HG03565 (cell line): ENCODE measurements around the gene EEF2KMT.
"Not testable (repeated sequence)": the region's sequence is repeated elsewhere in the genome, so short reads cannot be mapped to it uniquely, and the experiment has no call there.

Source experiments
- ATAC-seq: cut with Tn5 transposase; IDR thresholded peaks from one replicate; pipeline ENCODE4 v1.9.1; 2021; ENCODE audit warnings: mild to moderate bottlenecking, moderate library complexity; ENCODE audit not compliant: unreplicated experiment

The EEF2KMT gene

GRCh38 chr16:5097470-5098220, at the start of gene EEF2KMT:
TSS of gene EEF2KMT (minus strand) at chr16:5097795. CDS start at chr16:5097739, 56 bp downstream.
- ATAC-seq = peak; percentile 72

- not testable (repeated sequence) for ATAC-seq
These were observed 47.0 kb upstream of the EEF2KMT start for GRCh38 chr16:5144621-5144956.

DNA sequence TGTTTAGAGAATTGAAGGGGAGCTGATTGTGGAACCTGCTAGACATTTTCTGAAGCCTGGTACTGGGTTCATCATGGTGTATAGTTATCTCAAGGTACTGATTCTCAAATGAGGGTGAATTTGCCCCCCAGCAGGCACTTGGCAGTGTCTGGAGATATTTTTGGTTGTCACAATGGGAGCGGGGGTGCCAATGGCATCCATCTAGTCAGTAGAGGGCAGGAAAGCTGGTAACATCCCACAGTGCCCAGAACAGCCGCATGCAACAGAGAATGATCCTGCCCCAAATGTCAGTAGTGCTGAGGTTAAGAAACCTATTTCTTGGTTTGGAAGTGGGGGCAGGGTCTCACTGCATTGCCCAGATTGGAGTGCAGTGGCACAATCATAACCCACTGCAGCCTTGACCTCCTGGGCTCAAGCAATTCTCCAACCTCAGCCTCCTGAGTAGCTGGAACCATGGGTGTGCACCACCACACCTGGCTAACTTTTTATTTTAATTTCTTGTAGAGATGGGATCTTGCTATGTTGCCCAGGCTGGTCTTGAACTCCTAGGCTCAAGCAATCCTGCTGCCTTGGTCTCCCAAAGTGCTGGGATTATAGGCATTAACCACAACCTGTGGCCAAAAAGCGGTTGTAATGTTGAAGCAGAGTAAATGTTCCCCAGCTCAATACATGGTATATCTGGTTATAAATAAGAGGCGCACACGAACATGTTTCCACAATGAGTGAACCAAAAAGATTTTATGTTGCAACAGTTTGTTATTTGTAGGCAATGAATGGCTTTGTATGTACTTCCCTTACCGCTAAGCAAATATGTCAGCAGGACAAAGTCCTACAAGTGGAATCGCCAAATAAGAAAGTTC, 46.4 kb upstream of the EEF2KMT start:
- ATAC-seq = no peak

GRCh38 chr16:5140151-5140550, 42.6 kb upstream of the EEF2KMT start:
- ATAC-seq = not testable (repeated sequence)

- not testable (repeated sequence) for ATAC-seq
These were observed 37.3 kb upstream of the EEF2KMT start for GRCh38 chr16:5134739-5135452.

DNA sequence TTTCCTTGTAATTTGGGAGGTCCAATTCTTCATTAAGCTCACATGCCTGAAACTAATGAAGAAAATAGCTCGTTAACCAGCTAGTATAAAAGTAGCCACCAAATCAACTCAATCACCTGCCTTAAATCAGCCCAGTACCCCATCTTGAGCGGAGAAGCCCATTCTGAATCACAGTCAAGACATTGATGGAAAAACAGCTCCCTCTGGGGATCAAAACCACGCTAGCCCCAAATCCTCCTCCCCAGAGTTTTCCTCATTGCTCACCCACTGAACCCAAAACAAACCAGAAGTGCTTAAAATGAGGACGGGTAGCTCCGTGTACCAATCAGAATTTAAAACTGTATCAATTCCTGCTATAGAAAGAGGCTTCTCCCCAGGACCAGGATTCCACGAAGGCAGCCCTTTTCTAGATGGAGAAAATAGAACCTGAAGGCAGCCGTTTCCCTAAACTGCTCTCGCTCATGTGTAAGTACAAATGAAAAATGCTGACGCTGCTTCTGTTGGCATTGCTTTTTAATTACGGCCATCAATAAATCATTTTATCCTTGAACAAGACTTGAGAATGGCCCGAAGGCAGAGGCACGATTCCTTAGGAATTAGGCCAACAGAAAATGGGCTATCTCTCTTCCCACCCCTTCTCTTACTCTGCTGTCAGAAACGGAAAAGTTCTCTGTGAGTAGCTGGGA, 35.5 kb upstream of the EEF2KMT start:
- ATAC-seq = not testable (repeated sequence)

- not testable (repeated sequence) for ATAC-seq
These were observed 33.9 kb upstream of the EEF2KMT start for GRCh38 chr16:5131467-5132004.

GRCh38 chr16:5117300-5118087, 19.9 kb upstream of the EEF2KMT start:
- not testable (repeated sequence) for ATAC-seq

GRCh38 chr16:5116780-5117295, 19.2 kb upstream of the EEF2KMT start:
- not testable (repeated sequence) for ATAC-seq

- ATAC-seq = not testable (repeated sequence)
These were observed 13.3 kb upstream of the EEF2KMT start for GRCh38 chr16:5110933-5111332.

- no peak for ATAC-seq
These were observed 11.0 kb upstream of the EEF2KMT start for GRCh38 chr16:5108505-5109158.

DNA sequence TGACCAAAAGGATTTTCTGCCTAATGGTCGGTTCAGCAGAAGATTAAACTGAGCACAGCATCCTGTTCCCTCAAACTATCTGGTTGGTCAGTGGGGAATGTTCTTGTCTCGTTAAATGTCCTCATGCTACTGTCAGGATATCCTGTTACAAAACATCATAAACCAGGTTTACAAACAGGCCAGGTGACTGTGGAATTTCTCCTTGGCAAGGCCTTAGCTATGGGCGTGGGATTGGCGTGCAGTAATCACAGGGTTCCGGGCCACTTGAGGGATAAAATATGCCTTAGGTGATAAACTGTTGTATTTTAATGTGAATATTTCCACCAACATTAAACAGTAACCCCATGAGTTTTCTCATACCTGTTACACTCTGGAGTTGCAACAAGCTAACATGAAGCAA, 7.4 kb upstream of the EEF2KMT start:
- ATAC-seq = not testable (repeated sequence)

- not testable (repeated sequence) for ATAC-seq
These were observed 5.9 kb upstream of the EEF2KMT start for GRCh38 chr16:5103296-5104032.

DNA sequence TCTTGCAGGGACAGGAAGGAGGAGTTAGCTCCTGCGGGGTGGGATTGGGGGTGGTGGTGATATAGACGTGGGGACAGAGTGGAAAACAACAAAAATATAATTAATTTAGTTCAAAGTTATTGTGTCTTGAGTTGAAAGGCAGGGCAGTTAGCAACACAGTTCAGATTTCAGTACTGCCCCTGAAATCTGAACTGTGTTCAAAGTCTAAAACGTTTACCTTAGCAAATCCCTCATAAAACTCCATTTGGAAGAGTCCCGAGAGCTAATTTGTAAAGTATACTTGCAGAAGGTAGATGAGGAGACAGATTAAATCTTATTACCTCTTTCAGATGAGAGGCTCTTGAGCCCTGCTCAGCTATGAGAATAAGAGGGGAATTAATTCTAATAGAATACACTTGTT, 1.6 kb upstream of the EEF2KMT start:
- not testable (repeated sequence) for ATAC-seq

- peak; percentile 70 for ATAC-seq
These were observed 895 bp upstream of the EEF2KMT start for GRCh38 chr16:5098221-5099159.

DNA sequence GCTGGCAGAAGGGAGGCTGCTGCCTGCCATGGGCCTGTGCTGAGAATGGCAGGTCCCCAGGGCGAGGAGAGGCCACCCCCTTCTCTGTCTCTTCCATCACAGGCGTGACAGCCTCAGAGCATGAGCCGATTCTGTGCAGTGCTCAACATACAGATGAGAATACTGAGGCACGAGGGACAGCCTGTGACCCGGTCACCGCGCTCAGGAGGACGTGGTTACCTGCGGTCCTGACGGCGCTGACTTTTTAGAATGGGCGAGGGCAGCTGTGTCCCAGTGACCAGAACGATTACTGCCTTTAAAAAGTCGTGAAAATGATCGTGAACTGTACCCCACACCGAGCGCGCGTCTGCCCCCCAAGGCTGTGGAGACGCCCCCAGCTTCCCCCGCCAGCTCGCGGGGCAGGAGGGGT, 530 bp downstream of the EEF2KMT start:
- not testable (repeated sequence) for ATAC-seq

- not testable (repeated sequence) for ATAC-seq
These were observed 1.0 kb downstream of the EEF2KMT start for GRCh38 chr16:5096437-5097060.
